ENCODE data around the gene DNAH10. TPM values are rescaled to one million over a fixed set of nuclear protein-coding genes. Genes with fewer than 3 reads are reported as not detected.

DNAH10 gene
- total RNA-seq, 6 experiments from 2014 or later, result 0.19 to 1.1 (median 0.64) TPM

DNA sequence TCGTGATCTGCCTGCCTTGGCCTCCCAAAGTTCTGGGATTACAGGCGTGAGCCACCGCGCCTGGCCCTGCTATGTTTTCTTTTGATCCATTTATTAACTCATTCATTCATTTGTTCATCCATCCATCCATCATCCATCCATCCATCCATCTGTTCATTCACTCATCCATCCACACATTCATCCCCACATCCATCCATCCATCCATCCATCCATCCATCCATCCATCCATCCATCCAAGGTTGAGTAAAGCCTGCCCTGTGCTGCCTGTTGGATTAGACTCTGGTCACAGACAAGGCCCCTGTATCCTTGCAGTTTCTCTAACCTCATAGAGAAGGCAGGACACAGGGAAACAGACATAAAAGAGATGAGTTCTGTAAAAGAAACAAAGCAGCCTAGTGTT, 44.9 kb downstream of the DNAH10 start:
- TF ChIP-seq, protein P1, sequence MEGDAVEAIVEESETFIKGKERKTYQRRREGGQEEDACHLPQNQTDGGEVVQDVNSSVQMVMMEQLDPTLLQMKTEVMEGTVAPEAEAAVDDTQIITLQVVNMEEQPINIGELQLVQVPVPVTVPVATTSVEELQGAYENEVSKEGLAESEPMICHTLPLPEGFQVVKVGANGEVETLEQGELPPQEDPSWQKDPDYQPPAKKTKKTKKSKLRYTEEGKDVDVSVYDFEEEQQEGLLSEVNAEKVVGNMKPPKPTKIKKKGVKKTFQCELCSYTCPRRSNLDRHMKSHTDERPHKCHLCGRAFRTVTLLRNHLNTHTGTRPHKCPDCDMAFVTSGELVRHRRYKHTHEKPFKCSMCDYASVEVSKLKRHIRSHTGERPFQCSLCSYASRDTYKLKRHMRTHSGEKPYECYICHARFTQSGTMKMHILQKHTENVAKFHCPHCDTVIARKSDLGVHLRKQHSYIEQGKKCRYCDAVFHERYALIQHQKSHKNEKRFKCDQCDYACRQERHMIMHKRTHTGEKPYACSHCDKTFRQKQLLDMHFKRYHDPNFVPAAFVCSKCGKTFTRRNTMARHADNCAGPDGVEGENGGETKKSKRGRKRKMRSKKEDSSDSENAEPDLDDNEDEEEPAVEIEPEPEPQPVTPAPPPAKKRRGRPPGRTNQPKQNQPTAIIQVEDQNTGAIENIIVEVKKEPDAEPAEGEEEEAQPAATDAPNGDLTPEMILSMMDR (IDR thresholded peaks at IDR 0.05), result no peak
- H3K4me1 Mint-ChIP-seq (ENCODE audit: low read depth), result peaks cover 8% of the 10 kb centered on the region; the same call in 1 of the 2 replicates
- no peak for DNase-seq
- no peaks in the 10 kb centered on the region for H3K36me3 Mint-ChIP-seq (ENCODE audit: low read depth)
- no peaks in the 10 kb centered on the region for H3K9me3 Mint-ChIP-seq
- H3K27me3 Mint-ChIP-seq (ENCODE audit: insufficient read depth), result peaks cover 16% of the 10 kb centered on the region
- H3K4me3 Mint-ChIP-seq, result no peak overlapping the region
- no peak overlapping the region for H3K27ac Mint-ChIP-seq

DNA sequence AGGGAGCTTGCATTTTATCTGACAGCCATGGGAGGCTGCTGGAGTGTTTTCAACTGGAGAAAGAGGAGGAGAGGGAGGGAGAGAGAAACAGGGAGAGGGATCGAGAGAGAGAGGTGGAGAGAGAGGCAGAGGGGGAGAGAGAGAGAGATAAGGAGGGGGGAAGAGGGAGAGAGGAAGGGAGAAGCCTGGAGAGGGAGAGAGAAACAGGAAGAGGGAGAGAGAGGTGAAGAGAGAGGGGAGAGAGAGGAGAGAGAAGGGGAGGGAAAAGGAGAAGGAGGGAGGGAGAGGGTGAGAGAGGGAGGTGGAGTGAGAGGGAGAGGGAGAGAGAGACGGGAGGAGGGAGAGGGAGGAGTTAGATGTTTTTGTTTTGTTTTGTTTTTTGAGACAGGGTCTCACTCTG, 45.6 kb downstream of the DNAH10 start:
- peaks cover 15% of the 10 kb centered on the region; the same call in 1 of the 2 replicates for H3K4me1 Mint-ChIP-seq (ENCODE audit: low read depth)
- TF ChIP-seq, protein P1 (IDR thresholded peaks at IDR 0.05), result no peak
- H3K4me3 Mint-ChIP-seq, result no peak overlapping the region
- no peak for DNase-seq
- no peak overlapping the region for H3K27ac Mint-ChIP-seq
- peaks cover 13% of the 10 kb centered on the region for H3K27me3 Mint-ChIP-seq (ENCODE audit: insufficient read depth)
- no peaks in the 10 kb centered on the region for H3K36me3 Mint-ChIP-seq (ENCODE audit: low read depth)
- H3K9me3 Mint-ChIP-seq, result no peaks in the 10 kb centered on the region

DNA sequence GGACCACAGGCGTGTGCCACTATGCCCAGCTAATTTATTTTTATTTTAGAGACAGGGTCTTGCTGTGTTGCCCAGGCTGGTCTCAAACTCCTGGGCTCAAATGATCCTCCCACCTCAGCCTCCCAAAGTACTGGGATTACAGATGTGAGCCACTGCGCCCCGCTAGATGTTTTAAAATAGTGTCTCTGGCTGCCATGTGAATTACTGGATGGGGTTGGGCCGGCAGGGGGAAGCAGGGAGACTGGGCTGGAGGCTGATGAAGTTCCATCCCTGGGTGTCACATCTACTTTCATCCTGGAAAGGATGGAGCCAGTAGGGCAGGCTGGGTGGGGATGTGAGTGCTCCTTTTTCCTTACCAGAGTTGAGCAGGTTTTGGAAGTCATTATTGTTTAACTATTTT, 46.1 kb downstream of the DNAH10 start:
- no peak for DNase-seq
- Mint-ChIP-seq H3K27ac (no peak overlapping the region), H3K4me3 (no peak overlapping the region), H3K27me3 (ENCODE audit: insufficient read depth) (peaks cover 13% of the 10 kb centered on the region), H3K9me3 (no peaks in the 10 kb centered on the region), H3K36me3 (ENCODE audit: low read depth) (no peaks in the 10 kb centered on the region), H3K4me1 (ENCODE audit: low read depth) (peaks cover 15% of the 10 kb centered on the region; the same call in 1 of the 2 replicates)
- TF ChIP-seq, protein P1 (IDR thresholded peaks at IDR 0.05), result peak; percentile 65

DNA sequence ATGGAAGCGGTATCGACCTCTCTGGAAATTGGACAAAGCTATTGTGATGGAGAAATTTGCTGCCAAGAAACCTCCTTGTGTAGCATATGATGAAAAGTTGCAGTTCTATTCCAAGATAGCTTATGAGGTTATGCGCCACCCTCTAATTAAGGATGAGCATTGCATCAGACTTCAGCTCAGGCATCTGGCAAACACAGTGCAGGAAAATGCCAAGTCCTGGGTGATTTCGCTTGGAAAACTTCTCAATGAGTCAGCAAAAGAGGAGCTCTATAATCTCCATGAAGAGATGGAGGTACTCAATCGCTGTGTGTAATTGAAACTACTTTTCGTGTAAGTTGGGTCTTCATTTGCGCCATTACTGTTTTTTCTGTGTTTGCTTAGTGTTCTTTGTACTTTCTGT, 51.2 kb downstream of the DNAH10 start:
- Mint-ChIP-seq H3K27ac (no peak overlapping the region), H3K4me1 (ENCODE audit: low read depth) (peaks cover 10% of the 10 kb centered on the region; the same call in 1 of the 2 replicates), H3K27me3 (ENCODE audit: insufficient read depth) (peaks cover 8% of the 10 kb centered on the region), H3K4me3 (no peak overlapping the region), H3K36me3 (ENCODE audit: low read depth) (peaks cover 14% of the 10 kb centered on the region), H3K9me3 (peaks cover 19% of the 10 kb centered on the region)
- DNase-seq, result peak; percentile 4
- TF ChIP-seq, protein P1 (IDR thresholded peaks at IDR 0.05), result no peak

DNA sequence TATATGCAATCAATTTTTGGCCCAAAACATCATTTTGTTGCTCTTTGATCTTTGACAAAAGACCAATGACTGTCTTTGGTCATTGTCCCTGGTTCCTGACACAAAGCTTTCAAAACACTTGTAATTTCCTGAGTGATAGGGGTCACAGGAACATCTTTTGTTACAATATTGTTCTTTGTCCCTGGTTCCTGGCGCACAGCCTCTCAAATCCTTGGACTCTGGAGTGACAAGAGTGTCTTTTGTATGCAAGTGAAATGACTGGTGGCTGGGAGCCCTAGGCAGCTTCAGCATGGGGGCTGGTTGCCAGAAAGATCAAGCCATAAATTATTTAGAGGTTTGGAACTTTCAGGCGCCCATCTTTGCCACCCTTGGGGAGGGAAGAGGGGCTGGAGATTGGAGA, 53.9 kb downstream of the DNAH10 start:
- Mint-ChIP-seq H3K27me3 (ENCODE audit: insufficient read depth) (peaks cover 17% of the 10 kb centered on the region), H3K36me3 (ENCODE audit: low read depth) (peaks cover 14% of the 10 kb centered on the region), H3K9me3 (peaks cover 19% of the 10 kb centered on the region), H3K4me3 (no peak overlapping the region), H3K4me1 (ENCODE audit: low read depth) (peaks cover 10% of the 10 kb centered on the region; the same call in 1 of the 2 replicates), H3K27ac (no peak overlapping the region)
- TF ChIP-seq, protein P1 (IDR thresholded peaks at IDR 0.05), result no peak
- DNase-seq, result no peak
